Right lung (tissue), 5 donors: Measurements from ENCODE around the gene MAPRE3. TPM values are rescaled to one million over a fixed set of nuclear protein-coding genes. Genes with fewer than 3 reads are reported as not detected.

ENCODE experiments used
- DNase-seq, 2 donors: peaks; one replicate each; pipeline ENCODE4 v3.0.0-alpha.2; 2013
- polyA plus RNA-seq, 5 donors: library from polyadenylated mRNA; unstranded; fragments of 120-200 nt; gene quantifications; one replicate each; pipeline versions ENCODE4 v1.2.1 to v1.2.3, GENCODE V29; 2013; ENCODE audit warnings: inconsistent platforms in 1 of 5, low replicate concordance in 1 of 5; ENCODE audit not compliant: insufficient read length in 5 of 5, insufficient read depth in 1 of 5

MAPRE3 gene
- polyA plus RNA-seq, 5 donors, result 6.2 to 13.6 (median 9.2) TPM

DNA sequence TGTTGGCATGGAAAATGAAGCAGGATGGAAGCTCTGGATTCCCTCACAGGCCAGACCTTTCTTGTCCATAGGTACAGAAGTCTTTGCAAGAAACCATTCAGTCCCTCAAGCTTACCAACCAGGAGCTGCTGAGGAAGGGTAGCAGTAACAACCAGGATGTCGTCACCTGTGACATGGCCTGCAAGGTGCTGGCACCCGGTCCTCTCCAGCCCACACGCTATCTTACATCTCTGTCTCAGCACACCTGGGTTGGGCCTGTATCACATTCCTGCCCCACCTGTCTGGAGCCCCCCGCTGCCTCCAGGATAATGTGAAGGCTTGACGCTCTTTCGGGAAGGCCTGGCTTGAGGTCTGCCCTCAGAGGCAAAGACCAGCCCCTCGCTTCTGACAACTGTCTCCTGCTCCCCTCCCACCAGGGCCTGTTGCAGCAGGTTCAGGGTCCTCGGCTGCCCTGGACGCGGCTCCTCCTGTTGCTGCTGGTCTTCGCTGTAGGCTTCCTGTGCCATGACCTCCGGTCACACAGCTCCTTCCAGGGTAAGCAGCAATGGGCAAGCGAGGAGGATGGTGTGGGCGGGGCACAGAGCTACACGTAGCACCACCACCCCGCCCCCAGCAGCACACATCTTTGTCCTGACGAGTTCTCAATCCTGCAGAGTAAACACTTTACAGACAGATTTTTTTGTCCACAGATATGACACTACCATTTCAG is 68.3 kb downstream of the MAPRE3 start:
- no peak for DNase-seq

DNA sequence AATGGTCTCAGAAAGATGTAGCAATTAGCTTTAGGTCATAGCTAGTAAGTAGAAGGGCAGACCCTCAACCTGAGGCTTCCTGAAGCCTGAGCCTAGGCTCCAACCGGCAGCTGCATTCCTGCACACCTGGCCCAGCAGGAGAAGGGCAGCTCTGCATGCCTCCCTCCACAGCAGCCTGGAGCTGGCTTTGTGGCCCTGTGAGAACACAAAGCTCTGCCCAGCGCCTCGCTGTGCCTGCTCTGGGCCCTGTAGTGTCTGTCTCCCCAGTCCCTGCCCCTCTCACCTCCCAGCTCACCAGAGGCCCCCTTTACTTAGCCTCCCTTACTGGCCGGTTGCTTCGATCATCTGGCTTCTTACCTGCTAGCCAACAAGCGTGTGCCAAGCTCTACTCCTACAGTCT is 69.0 kb downstream of the MAPRE3 start:
- DNase-seq, result no peak

GRCh38 chr2:27039871-27040270 is 69.4 kb downstream of the MAPRE3 start:
- no peak for DNase-seq

- no peak for DNase-seq
Measured at GRCh38 chr2:27040282-27040681, 69.8 kb downstream of the MAPRE3 start.

DNA sequence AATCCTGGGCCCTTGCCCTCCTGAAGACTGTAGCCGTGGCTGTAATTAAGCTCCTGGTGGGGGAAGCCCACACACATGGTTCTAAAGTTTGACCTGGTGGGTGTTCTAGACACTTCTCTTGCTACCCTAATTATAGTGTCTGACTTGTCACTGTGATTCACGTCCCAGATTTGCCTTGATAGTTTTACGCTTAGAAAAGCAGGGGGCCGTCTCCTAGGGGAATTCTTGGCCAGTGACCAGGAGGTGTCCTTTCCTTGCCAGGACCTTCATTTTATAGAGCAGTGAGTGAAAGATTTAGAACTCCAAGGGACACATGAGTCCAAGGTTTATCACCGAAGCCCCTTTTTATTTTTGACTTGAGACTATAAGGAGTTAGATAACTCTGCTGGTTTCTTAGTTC is 71.3 kb downstream of the MAPRE3 start:
- DNase-seq, result no peak

GRCh38 chr2:27042159-27042661 is 71.8 kb downstream of the MAPRE3 start:
- DNase-seq, result no peak

DNA sequence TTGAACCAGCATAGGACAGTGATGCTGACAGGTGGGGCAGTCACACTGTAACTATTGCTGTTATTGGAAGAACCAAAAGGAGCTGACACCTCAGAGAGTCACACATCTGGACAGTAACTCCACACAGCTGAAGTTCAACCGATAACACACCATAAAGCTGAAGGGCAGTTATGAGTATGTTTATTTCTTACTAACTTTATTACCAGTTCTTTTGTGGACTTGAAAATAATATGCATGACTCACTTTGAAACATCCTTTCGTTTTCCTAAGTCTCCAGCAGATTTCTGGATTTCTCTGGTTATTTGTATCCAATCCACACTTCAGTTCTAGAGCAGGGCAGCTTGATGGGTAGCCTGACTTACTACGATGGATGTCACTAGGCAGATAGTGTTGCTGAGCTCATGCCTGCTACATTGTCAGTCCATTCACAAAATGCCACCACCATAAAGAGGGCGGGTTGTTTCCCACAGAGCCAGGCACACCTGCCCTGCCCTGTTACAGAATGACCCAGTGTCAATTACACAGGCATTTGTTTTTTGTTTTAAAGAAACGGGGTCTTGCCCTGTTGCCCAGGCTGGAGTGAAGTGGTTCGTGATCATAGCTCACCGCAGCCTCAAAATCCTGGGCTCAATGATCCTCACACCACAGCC is 72.7 kb downstream of the MAPRE3 start:
- no peak for DNase-seq

DNA sequence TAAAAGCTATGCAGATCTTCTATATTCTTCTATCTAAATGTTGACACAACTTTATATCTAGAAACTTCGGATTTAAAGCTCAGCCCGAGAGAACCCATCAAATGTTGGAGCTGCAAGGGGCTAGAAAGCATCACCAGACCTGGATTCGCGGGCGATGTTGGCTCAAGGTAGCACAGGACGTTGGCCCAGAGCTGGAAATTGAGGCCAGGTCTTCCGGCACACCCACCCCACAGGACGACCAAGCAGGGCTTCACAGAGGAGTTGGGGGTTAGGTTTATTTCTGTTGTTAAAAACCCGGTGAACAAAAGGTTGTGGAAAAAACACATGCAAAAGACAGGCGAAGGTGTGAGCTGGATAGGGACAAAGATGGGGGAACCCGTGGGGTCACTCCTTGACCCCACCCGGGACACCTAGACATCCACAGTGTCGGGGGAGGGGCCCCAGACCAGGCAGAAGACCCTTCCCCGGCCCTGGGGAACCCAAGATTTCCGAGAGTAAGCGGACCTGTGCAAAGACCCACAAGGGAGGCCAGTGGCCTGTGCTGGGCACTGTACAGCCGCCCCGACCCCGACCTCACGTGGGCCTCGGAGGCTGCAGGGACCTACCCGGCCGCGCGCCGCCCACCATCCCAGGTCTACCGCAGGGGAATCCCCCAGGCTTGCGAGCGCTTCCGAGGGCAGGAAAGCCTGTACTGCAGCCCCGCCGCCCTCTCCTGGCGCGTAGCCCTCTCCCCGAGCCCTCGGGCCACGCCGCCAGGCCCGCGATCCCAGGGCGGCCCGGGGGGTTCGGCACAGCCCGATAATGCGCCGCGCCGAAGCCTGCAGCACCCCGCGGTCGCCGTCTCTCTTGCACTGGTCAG is 79.2 kb downstream of the MAPRE3 start:
- no peak for DNase-seq

GRCh38 chr2:27050281-27050995 is 80.0 kb downstream of the MAPRE3 start:
- DNase-seq, result peak; percentile 91 to 95

DNA sequence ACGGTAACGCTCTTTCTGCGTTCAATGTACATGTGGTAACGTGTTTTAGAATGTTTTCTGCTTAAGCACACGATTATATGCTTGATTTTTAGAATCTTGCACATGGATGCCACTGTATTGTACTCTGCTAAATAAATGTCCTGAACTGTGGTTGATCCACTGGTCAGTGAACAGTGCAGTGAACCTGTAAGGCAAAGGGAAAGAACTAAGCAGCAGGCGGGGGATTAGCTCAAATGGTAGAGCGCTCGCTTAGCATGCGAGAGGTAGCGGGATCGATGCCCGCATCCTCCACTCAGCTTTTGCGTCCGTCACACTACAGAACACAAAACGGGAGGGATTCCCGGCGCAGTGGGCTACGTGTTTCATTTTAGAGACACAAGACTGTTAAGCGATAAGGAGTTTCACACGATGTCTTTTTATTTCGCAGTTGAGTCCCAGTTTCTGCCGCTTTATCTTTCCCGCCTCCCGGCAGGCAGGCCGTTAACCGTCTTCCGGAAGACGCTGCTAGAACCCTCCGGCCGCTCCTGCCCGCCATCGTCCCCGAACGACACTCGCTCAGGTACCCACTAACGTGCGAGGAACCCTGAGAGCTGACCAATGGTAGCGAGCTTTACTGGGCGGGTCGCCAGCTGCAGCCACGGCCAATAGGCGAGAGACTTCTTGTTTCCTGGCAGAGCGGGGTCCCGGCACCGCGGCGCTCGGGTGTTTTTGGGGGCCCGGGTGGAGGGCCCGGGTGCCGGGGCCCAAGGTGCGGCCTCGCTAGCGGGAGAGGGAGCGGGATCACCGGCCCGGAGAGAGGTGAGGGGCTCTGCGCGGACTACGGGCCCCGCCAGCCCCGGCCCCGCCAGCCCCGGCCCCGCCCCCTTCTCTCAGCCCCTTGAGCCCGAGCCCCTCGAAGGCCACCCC is 80.8 kb downstream of the MAPRE3 start, which contains the start of gene AGBL5:
TSS of gene AGBL5 (plus strand) at position 673 of the 906 bp plus-strand sequence. CDS start 1,291 bp downstream, outside the sequence.
- peak; percentile 90 to 95 for DNase-seq

DNA sequence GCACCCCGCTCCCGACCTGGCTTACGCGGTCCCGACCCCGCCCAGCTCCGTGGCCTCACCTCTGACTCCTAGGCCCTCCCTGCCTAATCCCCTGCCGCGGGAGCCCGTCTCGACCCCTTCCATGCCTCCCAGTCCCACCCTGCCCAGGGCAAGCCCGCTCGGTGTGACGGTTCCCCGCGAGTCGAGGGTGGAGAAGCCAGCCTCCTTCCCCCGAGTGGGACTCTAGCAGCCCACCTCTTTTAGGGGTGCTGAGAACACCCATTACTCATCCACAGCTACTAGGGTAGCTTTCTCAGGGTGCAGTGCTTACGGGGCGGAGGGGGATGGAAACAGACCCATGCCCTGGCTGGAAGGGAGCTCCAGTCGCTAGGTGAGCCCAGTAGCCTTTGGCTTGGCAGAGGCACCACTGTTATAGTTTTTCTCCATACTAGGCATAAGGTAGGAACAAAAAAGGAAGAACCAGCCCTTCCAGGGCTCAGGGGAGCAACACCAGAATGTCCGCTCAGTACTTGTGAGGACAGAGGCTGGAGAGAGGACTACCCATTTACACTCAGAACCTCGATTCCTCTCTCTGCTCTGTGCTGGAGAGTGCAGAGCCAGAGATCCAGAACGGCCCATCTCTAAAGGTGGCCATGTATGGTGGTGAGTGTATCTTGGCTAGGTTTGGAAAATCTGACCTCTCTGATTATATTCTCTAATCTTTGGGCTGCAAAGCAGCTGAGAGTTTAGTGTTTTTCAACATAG is 81.6 kb downstream of the MAPRE3 start:
- no peak for DNase-seq

- DNase-seq, result no peak
Measured at GRCh38 chr2:27053321-27053720, 82.9 kb downstream of the MAPRE3 start.

DNA sequence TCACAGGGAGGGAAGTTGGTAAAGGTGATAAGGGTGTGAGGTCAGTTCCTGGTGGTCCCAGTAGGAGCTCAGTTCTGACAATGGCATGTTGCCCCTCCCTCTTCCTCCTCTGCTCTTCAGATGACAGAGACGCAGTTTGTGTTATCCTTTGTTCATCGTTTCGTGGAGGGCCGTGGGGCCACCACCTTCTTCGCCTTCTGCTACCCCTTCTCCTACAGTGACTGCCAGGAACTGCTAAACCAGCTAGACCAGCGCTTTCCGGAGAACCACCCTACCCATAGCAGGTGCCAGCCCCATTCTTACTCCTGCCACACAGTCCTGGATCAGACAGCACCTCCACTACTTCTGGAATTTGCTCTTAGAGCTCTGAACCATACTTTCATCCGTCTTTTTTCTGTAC is 83.3 kb downstream of the MAPRE3 start:
- DNase-seq, result no peak

- DNase-seq, result no peak
Measured at GRCh38 chr2:27054721-27055120, 84.3 kb downstream of the MAPRE3 start.

GRCh38 chr2:27057184-27057583 is 86.7 kb downstream of the MAPRE3 start:
- no peak for DNase-seq

DNA sequence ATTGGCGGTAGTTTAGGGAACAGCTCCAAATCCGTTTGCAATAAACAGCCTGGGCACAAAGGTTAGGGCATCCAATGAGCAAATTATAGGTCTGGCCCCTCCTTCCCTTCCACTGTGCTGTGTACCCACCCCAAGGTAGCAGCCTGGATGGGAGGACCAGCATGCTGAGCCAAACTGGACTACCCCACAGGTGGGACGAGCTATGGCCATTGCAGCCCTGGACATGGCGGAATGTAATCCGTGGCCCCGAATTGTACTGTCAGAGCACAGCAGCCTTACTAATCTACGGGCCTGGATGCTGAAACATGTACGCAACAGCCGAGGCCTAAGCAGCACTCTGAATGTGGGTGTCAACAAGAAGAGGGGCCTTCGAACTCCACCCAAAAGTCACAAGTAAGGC is 87.8 kb downstream of the MAPRE3 start:
- no peak for DNase-seq

GRCh38 chr2:27059141-27059820 is 88.8 kb downstream of the MAPRE3 start:
- no peak for DNase-seq

DNA sequence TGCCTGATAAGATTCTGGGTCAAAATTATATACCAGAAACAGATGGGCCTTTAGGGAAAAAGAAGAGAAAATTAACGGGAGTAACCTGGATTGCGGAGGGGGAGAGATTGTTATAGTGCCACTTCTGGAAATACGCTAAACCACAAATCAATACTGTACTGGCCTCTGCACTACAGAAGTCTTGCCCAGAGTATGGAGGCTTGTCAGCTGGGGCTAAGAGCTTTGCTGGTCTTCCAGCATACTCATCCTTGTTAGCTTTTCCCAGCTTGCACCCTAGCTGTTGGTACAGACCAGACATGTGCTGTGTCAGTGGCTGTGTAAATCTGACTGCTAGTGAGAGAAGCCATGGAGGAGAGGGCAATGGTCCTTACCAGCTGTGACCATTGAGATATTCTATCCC is 89.9 kb downstream of the MAPRE3 start:
- no peak for DNase-seq

DNA sequence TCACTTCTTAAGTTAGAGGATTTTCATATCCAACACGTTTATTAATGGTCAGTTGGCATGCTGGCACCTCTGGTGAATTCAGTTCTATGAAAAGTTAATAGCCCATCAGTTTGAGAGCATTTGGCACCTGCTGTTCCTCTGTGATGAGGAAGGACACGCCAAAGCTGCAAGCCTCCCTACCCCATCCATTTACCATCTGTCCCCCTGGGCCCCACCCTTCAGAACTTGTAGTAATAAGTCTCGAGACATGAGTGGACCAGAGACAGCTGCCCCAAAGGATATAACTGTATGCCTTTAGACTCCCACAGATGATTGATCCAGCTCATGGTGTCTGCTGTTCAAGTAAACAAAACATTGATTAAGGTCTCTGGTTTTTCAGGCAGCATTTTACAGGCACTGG is 94.7 kb downstream of the MAPRE3 start:
- DNase-seq, result no peak
